ENCODE measurements around the gene ZNF207.
"Not testable (repeated sequence)": the region's sequence is repeated elsewhere in the genome, so short reads cannot be mapped to it uniquely, and the experiment has no call there.

Gene ZNF207

GRCh38 chr17:32348483-32348800 is 1.5 kb upstream of the ZNF207 start:
- Histone ChIP-seq H3K9ac (no peak overlapping the region), H3K36me3 (ENCODE audit: control insufficient read depth, insufficient read depth, low read length) (no peaks in the 10 kb centered on the region), H3K4me1 (peaks cover 15% of the 10 kb centered on the region), H3K4me2 (ENCODE audit: low read length) (no peak overlapping the region), H3K79me2 (peaks cover 29% of the 10 kb centered on the region), H3K4me3 (ENCODE audit: low read depth, low read length) (no peak overlapping the region), H2AFZ (no peak overlapping the region), H3K27ac (no peak overlapping the region), H3K27me3 (ENCODE audit: control insufficient read depth, insufficient read depth, low read length) (no peaks in the 10 kb centered on the region), H3K9me3 (ENCODE audit: control insufficient read depth, low read length) (no peaks in the 10 kb centered on the region)
- TF ChIP-seq, protein P1, sequence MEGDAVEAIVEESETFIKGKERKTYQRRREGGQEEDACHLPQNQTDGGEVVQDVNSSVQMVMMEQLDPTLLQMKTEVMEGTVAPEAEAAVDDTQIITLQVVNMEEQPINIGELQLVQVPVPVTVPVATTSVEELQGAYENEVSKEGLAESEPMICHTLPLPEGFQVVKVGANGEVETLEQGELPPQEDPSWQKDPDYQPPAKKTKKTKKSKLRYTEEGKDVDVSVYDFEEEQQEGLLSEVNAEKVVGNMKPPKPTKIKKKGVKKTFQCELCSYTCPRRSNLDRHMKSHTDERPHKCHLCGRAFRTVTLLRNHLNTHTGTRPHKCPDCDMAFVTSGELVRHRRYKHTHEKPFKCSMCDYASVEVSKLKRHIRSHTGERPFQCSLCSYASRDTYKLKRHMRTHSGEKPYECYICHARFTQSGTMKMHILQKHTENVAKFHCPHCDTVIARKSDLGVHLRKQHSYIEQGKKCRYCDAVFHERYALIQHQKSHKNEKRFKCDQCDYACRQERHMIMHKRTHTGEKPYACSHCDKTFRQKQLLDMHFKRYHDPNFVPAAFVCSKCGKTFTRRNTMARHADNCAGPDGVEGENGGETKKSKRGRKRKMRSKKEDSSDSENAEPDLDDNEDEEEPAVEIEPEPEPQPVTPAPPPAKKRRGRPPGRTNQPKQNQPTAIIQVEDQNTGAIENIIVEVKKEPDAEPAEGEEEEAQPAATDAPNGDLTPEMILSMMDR (IDR thresholded peaks at IDR 0.05), result no peak

DNA sequence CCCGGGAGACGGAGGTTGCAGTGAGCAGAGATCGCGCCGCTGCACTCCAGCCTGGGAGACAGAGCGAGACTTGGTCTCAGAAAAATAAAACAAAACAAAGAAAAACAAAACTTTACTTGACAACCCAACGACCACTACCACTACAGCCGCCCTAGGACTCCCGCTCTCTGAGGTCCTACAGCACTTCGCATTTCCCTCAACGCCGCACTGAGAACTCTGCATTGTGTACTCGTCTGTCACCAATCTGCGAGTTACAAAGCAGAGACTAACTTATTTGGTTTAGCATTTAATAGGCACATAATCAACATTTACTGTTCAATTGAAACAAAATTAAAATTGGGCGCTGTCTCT is 479 bp upstream of the ZNF207 start:
- TF ChIP-seq, protein P1 (IDR thresholded peaks at IDR 0.05), result no peak
- H3K4me1 ChIP-seq, result peaks cover 15% of the 10 kb centered on the region
- H3K4me3 ChIP-seq (ENCODE audit: low read depth, low read length), result peak overlapping the region; percentile 97
- no peaks in the 10 kb centered on the region for H3K9me3 ChIP-seq (ENCODE audit: control insufficient read depth, low read length)
- H3K9ac ChIP-seq, result peak overlapping the region; percentile 99
- no peaks in the 10 kb centered on the region for H3K36me3 ChIP-seq (ENCODE audit: control insufficient read depth, insufficient read depth, low read length)
- peaks cover 37% of the 10 kb centered on the region for H3K79me2 ChIP-seq
- peak overlapping the region; percentile 91 for H2AFZ ChIP-seq
- H3K27me3 ChIP-seq (ENCODE audit: control insufficient read depth, insufficient read depth, low read length), result no peaks in the 10 kb centered on the region
- H3K4me2 ChIP-seq (ENCODE audit: low read length), result peak overlapping the region; percentile 90
- peak overlapping the region; percentile 98 for H3K27ac ChIP-seq

GRCh38 chr17:32350666-32351418 is 885 bp downstream of the ZNF207 start:
- Histone ChIP-seq H3K4me2 (ENCODE audit: low read length) (peak overlapping the region; percentile 73), H3K9me3 (ENCODE audit: control insufficient read depth, low read length) (no peaks in the 10 kb centered on the region), H3K4me1 (peaks cover 27% of the 10 kb centered on the region), H3K36me3 (ENCODE audit: control insufficient read depth, insufficient read depth, low read length) (no peaks in the 10 kb centered on the region), H3K27me3 (ENCODE audit: control insufficient read depth, insufficient read depth, low read length) (no peaks in the 10 kb centered on the region), H3K4me3 (ENCODE audit: low read depth, low read length) (peak overlapping the region; percentile 97), H2AFZ (peak overlapping the region; percentile 91), H3K27ac (peak overlapping the region; percentile 98), H3K9ac (peak overlapping the region; percentile 99), H3K79me2 (peaks cover 49% of the 10 kb centered on the region)
- TF ChIP-seq, protein P1 (IDR thresholded peaks at IDR 0.05), result no peak

- not testable (repeated sequence) for H3K27ac ChIP-seq; H3K9me3 ChIP-seq (ENCODE audit: control insufficient read depth, low read length); H3K36me3 ChIP-seq (ENCODE audit: control insufficient read depth, insufficient read depth, low read length); H3K9ac ChIP-seq; H2AFZ ChIP-seq; H3K27me3 ChIP-seq (ENCODE audit: control insufficient read depth, insufficient read depth, low read length)
- H3K4me3 ChIP-seq (ENCODE audit: low read depth, low read length), result peak overlapping the region; percentile 97
- peak overlapping the region; percentile 10 for H3K4me2 ChIP-seq (ENCODE audit: low read length)
- H3K79me2 ChIP-seq, result peaks cover 54% of the 10 kb centered on the region
- peaks cover 37% of the 10 kb centered on the region for H3K4me1 ChIP-seq
Observed at GRCh38 chr17:32352734-32353133, 2.8 kb downstream of the ZNF207 start.

DNA sequence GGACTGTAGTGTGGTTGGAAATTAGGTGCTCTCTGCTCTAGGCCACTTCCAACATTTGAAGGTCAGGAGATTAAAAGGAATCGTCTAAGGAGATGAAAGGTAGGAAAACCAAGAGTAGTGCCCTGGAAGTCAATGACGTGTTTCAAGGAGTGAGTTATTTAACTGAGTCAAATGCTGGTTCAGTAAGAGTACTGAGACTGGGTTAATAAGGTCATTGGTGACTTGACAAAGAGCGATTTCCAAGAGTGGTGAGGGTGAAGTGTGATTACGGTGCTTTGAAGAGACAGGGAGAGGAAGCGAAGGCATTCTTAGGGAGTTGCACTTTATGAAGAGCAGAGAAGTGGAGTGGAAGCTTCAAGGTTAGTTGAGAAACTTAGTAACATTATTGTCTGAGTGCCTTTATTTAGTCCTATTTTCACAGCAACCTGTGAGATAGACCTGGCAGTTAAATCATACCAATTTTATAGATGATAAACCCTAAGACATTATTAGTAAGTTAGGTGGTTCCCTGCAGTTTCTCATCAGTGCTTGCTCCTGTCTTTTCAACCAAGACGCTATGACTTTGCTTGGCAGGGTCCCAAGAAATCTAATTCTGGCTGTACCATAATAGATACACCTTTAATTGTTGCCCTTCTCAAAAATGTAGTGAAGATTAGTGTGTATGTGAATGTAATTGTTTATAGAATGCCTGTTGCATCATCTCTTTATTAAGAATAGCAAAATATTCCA is 5.9 kb downstream of the ZNF207 start:
- no peaks in the 10 kb centered on the region for H3K9me3 ChIP-seq (ENCODE audit: control insufficient read depth, low read length)
- peaks cover 70% of the 10 kb centered on the region for H3K79me2 ChIP-seq
- peak overlapping the region; percentile 51 for H3K4me2 ChIP-seq (ENCODE audit: low read length)
- H3K27me3 ChIP-seq (ENCODE audit: control insufficient read depth, insufficient read depth, low read length), result no peaks in the 10 kb centered on the region
- peak overlapping the region; percentile 69 for H3K27ac ChIP-seq
- no peak overlapping the region for H3K4me3 ChIP-seq (ENCODE audit: low read depth, low read length)
- H3K4me1 ChIP-seq, result peaks cover 31% of the 10 kb centered on the region
- no peak overlapping the region for H2AFZ ChIP-seq
- no peak overlapping the region for H3K9ac ChIP-seq
- TF ChIP-seq, protein P1 (IDR thresholded peaks at IDR 0.05), result no peak
- H3K36me3 ChIP-seq (ENCODE audit: control insufficient read depth, insufficient read depth, low read length), result no peaks in the 10 kb centered on the region

Measured in parathyroid adenoma (tissue), 2 donors.